Ovary (tissue), 3 donors: ENCODE results near the gene PHKG1.

Experiments used
- CTCF ChIP-seq, 3 donors: fragments of 450-650 bp in 2 of 3; fragments of 200-600 bp in 1 of 3; IDR thresholded peaks; one replicate each; pipeline versions ENCODE4 v1.5.1 to v1.8.0; 2016 to 2022; ENCODE audit warnings: antibody characterized with exemption in 3 of 3, mild to moderate bottlenecking in 1 of 3
- POLR2A ChIP-seq: fragments of 450-650 bp; IDR thresholded peaks from one replicate; pipeline ENCODE4 v1.6.1; 2017; ENCODE audit warnings: antibody characterized with exemption, mild to moderate bottlenecking, moderate library complexity
- donor health status: DM: no; HTN: no; CAD: no.

DNA sequence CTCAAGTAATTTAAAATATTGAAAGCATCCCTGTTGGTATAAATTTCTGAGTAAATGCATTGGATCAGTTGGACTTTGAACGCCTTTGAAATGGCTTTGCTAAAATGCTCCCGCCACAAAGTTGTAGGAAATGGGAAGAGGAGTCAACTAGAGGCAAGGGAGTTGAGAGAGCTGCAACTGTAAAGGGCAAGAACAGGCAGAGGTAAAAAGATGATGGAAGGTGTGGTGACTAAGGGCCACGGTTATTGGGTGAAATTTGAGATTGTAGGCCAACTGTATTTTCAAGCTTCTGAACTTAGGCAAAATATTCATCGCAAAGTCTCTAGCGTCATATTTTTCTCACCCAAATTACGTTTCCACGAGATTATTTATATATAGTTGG, 29.3 kb downstream of the PHKG1 start:
- no peak for TF ChIP-seq CTCF (IDR thresholded peaks at IDR 0.05)
- no peak for TF ChIP-seq POLR2A
